Spleen (tissue), 11 donors: Measurements from ENCODE around the gene GAB4. TPM values are rescaled to one million over a fixed set of nuclear protein-coding genes. Genes with fewer than 3 reads are reported as not detected.
"Not testable (repeated sequence)": the region's sequence is repeated elsewhere in the genome, so short reads cannot be mapped to it uniquely, and the experiment has no call there.

Source experiments
- DNase-seq: peaks from one replicate; pipeline ENCODE4 v3.0.0-alpha.2; 2020
- H3K27ac ChIP-seq, 8 donors: fragments of 200-600 bp; sonication (generic) in 7 of 8; 1 replicate in 4 of 8; 2 replicates in 4 of 8; pipeline versions ENCODE4 v1.5.0 to v1.8.0; 2016 to 2021; ENCODE audit warnings: inconsistent platforms in 4 of 8, mild to moderate bottlenecking in 4 of 8, moderate library complexity in 1 of 8
- H3K27me3 ChIP-seq, 7 donors: fragments of 200-600 bp; sonication (generic) in 6 of 7; replicated peaks in 1 of 7; 1 replicate in 4 of 7; 2 replicates in 3 of 7; pipeline versions ENCODE4 v1.5.0 to v1.8.0; 2016 to 2021; ENCODE audit warnings: inconsistent platforms in 3 of 7, mild to moderate bottlenecking in 1 of 7
- H3K36me3 ChIP-seq, 6 donors: fragments of 200-600 bp; sonication (generic) in 5 of 6; 1 replicate in 4 of 6; 2 replicates in 2 of 6; pipeline versions ENCODE4 v1.5.0 to v1.8.0; 2016 to 2021; ENCODE audit warnings: inconsistent platforms in 2 of 6
- H3K4me1 ChIP-seq, 6 donors: fragments of 200-600 bp; sonication (generic) in 5 of 6; 1 replicate in 3 of 6; 2 replicates in 3 of 6; pipeline versions ENCODE4 v1.5.0 to v1.8.0; 2016 to 2021; ENCODE audit warnings: inconsistent platforms in 3 of 6
- H3K4me3 ChIP-seq, 8 donors: fragments of 200-600 bp; sonication (generic) in 7 of 8; 1 replicate in 4 of 8; 2 replicates in 4 of 8; pipeline versions ENCODE4 v1.5.0 to v1.8.0; 2016 to 2021; ENCODE audit warnings: inconsistent platforms in 4 of 8, mild to moderate bottlenecking in 4 of 8, moderate library complexity in 2 of 8
- H3K9me3 ChIP-seq, 8 donors: fragments of 200-600 bp; sonication (generic) in 7 of 8; 1 replicate in 4 of 8; 2 replicates in 4 of 8; pipeline versions ENCODE4 v1.5.0 to v1.8.0; 2016 to 2021; ENCODE audit warnings: inconsistent platforms in 4 of 8
- POLR2A ChIP-seq, 3 donors: fragments of 450-650 bp; IDR thresholded peaks; one replicate each; pipeline ENCODE4 v1.5.1; 2017; ENCODE audit warnings: antibody characterized with exemption in 3 of 3, mild to moderate bottlenecking in 1 of 3
- POLR2AphosphoS5 ChIP-seq, 3 donors: sonication (generic); formaldehyde crosslinking; IDR thresholded peaks; one replicate each; pipeline ENCODE4 v1.5.1; 2017; ENCODE audit warnings: antibody characterized with exemption in 3 of 3
- WGBS, 5 donors: extraction: QIAGEN DNeasy Blood & Tissue Kit in 3 of 5; methylation state at CpG; one replicate each; pipeline versions ENCODE4 v1.1.5 to v1.1.7; 2013 to 2018; 5-methylcytosine and 5-hydroxymethylcytosine counted together
- intact Hi-C: fragments of 100-400 bp; cut with DNase I; formaldehyde crosslinking; loops from one replicate; pipeline ENCODE4 v1.15.0; 2023; ENCODE audit warnings: low total_unique reads
- polyA plus RNA-seq, 3 donors: library from polyadenylated mRNA; stranded (reverse); fragments of 200-250 nt; gene quantifications; one replicate each; pipeline ENCODE4 v1.2.1, GENCODE V29; 2013
- total RNA-seq, 7 donors: library from RNA; depleted of rRNA in 3 of 7; stranded (reverse); fragments of >200 nt in 3 of 7; fragmentation: NEBNext Ultra II Directional in 4 of 7; extraction: Animal tissue kit (Norgen Biotek cat#: 25700) in 4 of 7; gene quantifications; one replicate each; pipeline versions ENCODE4 v1.1.0 to v1.2.1, GENCODE V29; 2016 to 2021
- TF ChIP-seq, protein P1 (sequence below), 11 experiments: fragments of 200-600 bp in 7 of 11; fragments of 450-650 bp in 4 of 11; sonication (generic) in 4 of 11; IDR thresholded peaks in 8 of 11; conservative IDR thresholded peaks in 3 of 11; 1 replicate in 7 of 11; 2 replicates in 4 of 11; pipeline versions ENCODE4 v1.4.0 to v1.8.0; 2016 to 2021; ENCODE audit warnings: antibody characterized with exemption in 11 of 11, inconsistent platforms in 4 of 11, mild to moderate bottlenecking in 1 of 11
- donor health status: healthy with polysubstance abuse.
- donor health status: DM: no; HTN: no; CAD: no; lungs with moderate emphysema.
- donor health status: DM: no; HTN: no; CAD: no.
- donor health status: Bipolar disorder and iron deficiency.
- donor health status: healthy.
- donor health status: DM: no; HTN: no; CAD: no.
- donor health status: DM: yes; HTN: yes; CAD: no.

The GAB4 gene
- total and polyA plus RNA-seq, 10 donors, result 0.03 to 0.46 (median 0.25) TPM; not detected in 7

GRCh38 chr22:17035246-17035645 is 27.2 kb upstream of the GAB4 start:
- intact Hi-C loops, result no loop called here
- Histone ChIP-seq H3K27ac (no peak overlapping the region), H3K4me1 (peaks cover 0 to 20% (median 7%) of the 10 kb centered on the region in 6 donors), H3K9me3 (peaks cover 0 to 3% (median 0%) of the 10 kb centered on the region in 8 donors), H3K27me3 (peaks cover 0 to 37% (median 11%) of the 10 kb centered on the region in 7 donors), H3K36me3 (no peaks in the 10 kb centered on the region), H3K4me3 (no peak overlapping the region)
- WGBS, 5 donors, result 63 to 77% (median 72%) methylated on average over 4 of the region's 4 CpGs
- TF ChIP-seq POLR2AphosphoS5 (IDR thresholded peaks at IDR 0.05) (no peak), POLR2A (IDR thresholded peaks at IDR 0.05) (no peak)
- TF ChIP-seq, protein P1, sequence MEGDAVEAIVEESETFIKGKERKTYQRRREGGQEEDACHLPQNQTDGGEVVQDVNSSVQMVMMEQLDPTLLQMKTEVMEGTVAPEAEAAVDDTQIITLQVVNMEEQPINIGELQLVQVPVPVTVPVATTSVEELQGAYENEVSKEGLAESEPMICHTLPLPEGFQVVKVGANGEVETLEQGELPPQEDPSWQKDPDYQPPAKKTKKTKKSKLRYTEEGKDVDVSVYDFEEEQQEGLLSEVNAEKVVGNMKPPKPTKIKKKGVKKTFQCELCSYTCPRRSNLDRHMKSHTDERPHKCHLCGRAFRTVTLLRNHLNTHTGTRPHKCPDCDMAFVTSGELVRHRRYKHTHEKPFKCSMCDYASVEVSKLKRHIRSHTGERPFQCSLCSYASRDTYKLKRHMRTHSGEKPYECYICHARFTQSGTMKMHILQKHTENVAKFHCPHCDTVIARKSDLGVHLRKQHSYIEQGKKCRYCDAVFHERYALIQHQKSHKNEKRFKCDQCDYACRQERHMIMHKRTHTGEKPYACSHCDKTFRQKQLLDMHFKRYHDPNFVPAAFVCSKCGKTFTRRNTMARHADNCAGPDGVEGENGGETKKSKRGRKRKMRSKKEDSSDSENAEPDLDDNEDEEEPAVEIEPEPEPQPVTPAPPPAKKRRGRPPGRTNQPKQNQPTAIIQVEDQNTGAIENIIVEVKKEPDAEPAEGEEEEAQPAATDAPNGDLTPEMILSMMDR (IDR thresholded peaks at IDR 0.05 in 8 of 11, conservative IDR thresholded peaks at IDR 0.05 in 3 of 11), result no peak
- DNase-seq, result no peak

GRCh38 chr22:17034532-17034931 is 26.5 kb upstream of the GAB4 start:
- Histone ChIP-seq H3K4me1 (peaks cover 0 to 20% (median 7%) of the 10 kb centered on the region in 6 donors), H3K27me3 (peaks cover 0 to 34% (median 11%) of the 10 kb centered on the region in 7 donors)
- H3K36me3 ChIP-seq, intact Hi-C loops, H3K27ac ChIP-seq, DNase-seq, H3K9me3 ChIP-seq, H3K4me3 ChIP-seq: not testable (repeated sequence)
- WGBS, 5 donors, result 90 to 100% (median 97%) methylated on average over 2 of the region's 2 CpGs

DNA sequence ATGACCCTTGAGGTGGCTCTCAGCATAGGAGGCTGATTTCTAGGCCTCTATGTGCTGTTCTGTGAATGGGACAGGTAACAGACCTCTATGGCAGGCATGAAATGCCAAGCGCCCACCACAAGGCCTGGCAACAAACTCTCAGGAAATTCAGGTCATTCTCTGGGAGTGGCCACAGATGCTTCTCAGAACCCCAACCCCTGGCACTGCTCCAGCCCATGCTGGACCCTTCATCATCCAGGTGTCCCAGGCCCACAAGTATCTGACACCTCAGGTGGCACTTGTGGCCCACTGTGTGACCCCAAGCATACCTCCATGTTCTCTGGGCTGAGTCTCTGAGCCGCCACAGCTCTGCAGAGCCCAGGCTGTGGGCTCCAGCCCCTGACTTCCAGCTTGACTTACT is 24.3 kb upstream of the GAB4 start:
- 83 to 100% (median 93%) methylated on average over 1 to 2 of the region's 2 CpGs for WGBS, 5 donors
- DNase-seq, H3K4me3 ChIP-seq, H3K9me3 ChIP-seq, intact Hi-C loops, H3K36me3 ChIP-seq, H3K27ac ChIP-seq: not testable (repeated sequence)
- Histone ChIP-seq H3K27me3 (peaks cover 0 to 25% (median 10%) of the 10 kb centered on the region in 7 donors), H3K4me1 (peaks cover 0 to 18% (median 7%) of the 10 kb centered on the region in 6 donors)

- H3K27me3 ChIP-seq, H3K36me3 ChIP-seq, H3K27ac ChIP-seq, DNase-seq, H3K4me3 ChIP-seq, H3K9me3 ChIP-seq, H3K4me1 ChIP-seq, intact Hi-C loops: not testable (repeated sequence)
- WGBS, 5 donors, result 60 to 76% (median 70%) methylated on average over 4 to 5 of the region's 5 CpGs
These were observed 16.4 kb upstream of the GAB4 start for GRCh38 chr22:17024380-17024779.

DNA sequence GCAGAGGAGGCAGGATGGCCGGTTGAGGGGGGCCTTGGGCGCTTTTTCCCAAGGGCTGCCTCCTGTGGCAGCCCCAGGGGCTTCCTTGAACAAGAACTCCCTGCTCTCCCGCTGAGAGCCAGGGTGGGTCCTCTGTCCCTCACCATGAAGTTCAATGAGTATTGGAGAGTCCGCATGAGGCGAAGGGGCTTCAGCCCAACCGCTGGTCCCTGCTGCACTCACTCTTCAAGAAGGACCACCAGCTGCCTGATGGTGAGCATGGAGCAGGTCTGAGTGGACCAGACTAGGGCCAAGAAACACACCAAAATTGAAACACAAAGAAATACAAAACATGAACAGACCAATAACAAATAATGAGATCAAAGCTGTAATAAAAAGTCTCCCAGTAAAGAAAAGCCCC is 7.5 kb upstream of the GAB4 start:
- DNase-seq, H3K27ac ChIP-seq, H3K4me1 ChIP-seq, H3K9me3 ChIP-seq, intact Hi-C loops, H3K4me3 ChIP-seq, H3K36me3 ChIP-seq: not testable (repeated sequence)
- WGBS, 5 donors, result 70 to 82% (median 79%) methylated on average over 5 to 6 of the region's 6 CpGs
- peaks cover 0 to 27% (median 0%) of the 10 kb centered on the region in 7 donors for H3K27me3 ChIP-seq

- H3K36me3 ChIP-seq, H3K4me1 ChIP-seq, intact Hi-C loops, H3K4me3 ChIP-seq, H3K27ac ChIP-seq, DNase-seq, H3K9me3 ChIP-seq: not testable (repeated sequence)
- 53 to 81% (median 67%) methylated on average over 3 of the region's 3 CpGs for WGBS, 5 donors
- H3K27me3 ChIP-seq, result peaks cover 0 to 38% (median 0%) of the 10 kb centered on the region in 7 donors
These were observed 6.0 kb upstream of the GAB4 start for GRCh38 chr22:17014101-17014440.

- Histone ChIP-seq H3K36me3 (no peaks in the 10 kb centered on the region), H3K27ac (no peak overlapping the region), H3K4me3 (no peak overlapping the region), H3K27me3 (peaks cover 0 to 39% (median 0%) of the 10 kb centered on the region in 7 donors), H3K4me1 (no peaks in the 10 kb centered on the region), H3K9me3 (peaks cover 0 to 6% (median 0%) of the 10 kb centered on the region in 8 donors)
- no peak for DNase-seq
- 86 to 96% (median 95%) methylated on average over 2 of the region's 2 CpGs for WGBS, 5 donors
- no peak for TF ChIP-seq POLR2AphosphoS5 (IDR thresholded peaks at IDR 0.05)
- TF ChIP-seq, protein P1 (IDR thresholded peaks at IDR 0.05 in 8 of 11, conservative IDR thresholded peaks at IDR 0.05 in 3 of 11), result no peak
- no peak for TF ChIP-seq POLR2A (IDR thresholded peaks at IDR 0.05)
- intact Hi-C loops, result no loop called here
These were observed 5.5 kb upstream of the GAB4 start for GRCh38 chr22:17013396-17014100.
